Astrocyte of the spinal cord (primary cell): Measurements from ENCODE around the gene FAM124B.

Source experiments
- DNase-seq: peaks from one replicate; pipeline ENCODE4 v3.0.0; 2011; ENCODE audit warnings: low read depth, low spot score
- H3K4me3 ChIP-seq: 2 replicates; pipeline ENCODE4 v1.5.1; 2011; ENCODE audit warnings: low read depth, mild to moderate bottlenecking, low read length, moderate library complexity
- in situ Hi-C: cut with HindIII; loops from 2 replicates; pipeline ENCODE4 v1.10.0; 2017; ENCODE audit warnings: low sequenced_read_pairs
- TF ChIP-seq, protein P1 (sequence below): IDR thresholded peaks from 2 replicates; pipeline ENCODE4 v1.5.1; 2012; ENCODE audit warnings: low read depth, mild to moderate bottlenecking, low read length, inconsistent platforms

The FAM124B gene

GRCh38 chr2:224377751-224378700 is 23.9 kb downstream of the FAM124B start:
- in situ Hi-C loops, result no loop called here
- no peak for DNase-seq
- no peak overlapping the region for H3K4me3 ChIP-seq

DNA sequence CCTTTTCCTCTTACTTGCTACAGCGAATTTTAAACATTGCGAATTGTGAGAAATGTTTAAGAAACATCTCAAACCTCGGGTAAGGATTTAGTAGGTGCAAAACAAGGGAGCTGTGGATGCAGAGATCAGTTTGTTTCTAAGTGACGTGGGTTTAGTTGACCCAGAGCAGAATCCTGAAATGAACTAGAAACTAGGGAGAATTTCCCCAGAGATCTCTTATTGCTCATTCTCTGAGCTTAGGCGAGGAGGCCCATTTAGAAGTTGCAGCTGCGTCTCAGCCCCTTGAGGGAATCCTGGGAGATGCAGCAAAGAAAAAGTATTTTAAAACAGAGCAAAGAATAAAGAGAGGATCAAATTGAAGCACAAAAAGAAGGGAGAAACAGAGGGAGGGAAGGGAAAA is 29.3 kb downstream of the FAM124B start:
- TF ChIP-seq, protein P1, sequence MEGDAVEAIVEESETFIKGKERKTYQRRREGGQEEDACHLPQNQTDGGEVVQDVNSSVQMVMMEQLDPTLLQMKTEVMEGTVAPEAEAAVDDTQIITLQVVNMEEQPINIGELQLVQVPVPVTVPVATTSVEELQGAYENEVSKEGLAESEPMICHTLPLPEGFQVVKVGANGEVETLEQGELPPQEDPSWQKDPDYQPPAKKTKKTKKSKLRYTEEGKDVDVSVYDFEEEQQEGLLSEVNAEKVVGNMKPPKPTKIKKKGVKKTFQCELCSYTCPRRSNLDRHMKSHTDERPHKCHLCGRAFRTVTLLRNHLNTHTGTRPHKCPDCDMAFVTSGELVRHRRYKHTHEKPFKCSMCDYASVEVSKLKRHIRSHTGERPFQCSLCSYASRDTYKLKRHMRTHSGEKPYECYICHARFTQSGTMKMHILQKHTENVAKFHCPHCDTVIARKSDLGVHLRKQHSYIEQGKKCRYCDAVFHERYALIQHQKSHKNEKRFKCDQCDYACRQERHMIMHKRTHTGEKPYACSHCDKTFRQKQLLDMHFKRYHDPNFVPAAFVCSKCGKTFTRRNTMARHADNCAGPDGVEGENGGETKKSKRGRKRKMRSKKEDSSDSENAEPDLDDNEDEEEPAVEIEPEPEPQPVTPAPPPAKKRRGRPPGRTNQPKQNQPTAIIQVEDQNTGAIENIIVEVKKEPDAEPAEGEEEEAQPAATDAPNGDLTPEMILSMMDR, result no peak
- in situ Hi-C loops, result no loop called here
- DNase-seq, result no peak
- no peak overlapping the region for H3K4me3 ChIP-seq

More at GRCh38 chr2:224377751-224378700, 23.9 kb downstream of the FAM124B start:
- TF ChIP-seq, protein P1, result peak; percentile 17

DNA sequence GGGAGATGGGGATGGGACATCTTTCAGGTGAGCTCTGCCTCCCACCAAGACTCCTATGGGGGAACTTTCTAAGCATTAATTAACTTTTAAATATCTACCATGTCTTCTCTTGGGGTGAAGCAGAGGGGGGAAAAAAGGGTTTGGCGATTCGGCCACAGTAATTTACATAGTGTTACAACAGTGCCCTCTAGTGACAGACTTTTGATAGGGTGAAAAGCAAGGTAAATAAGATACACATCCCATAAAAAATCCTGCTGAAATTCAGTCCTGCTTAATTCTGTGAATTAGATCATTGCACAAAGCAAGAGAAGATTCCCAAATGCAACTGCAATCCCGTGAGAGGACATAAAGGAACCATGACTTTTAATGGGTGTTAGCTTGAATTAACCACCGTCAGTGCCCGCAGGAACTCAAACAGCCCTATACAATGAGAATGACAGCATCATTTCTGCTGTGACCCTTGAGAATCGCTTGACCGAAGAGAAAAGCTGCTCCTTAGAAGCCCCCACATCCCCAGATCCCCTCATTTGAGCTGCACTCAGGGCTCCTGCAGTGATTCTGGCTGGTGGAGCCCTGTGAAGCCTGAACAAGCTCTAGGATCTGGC is 32.8 kb downstream of the FAM124B start:
- TF ChIP-seq, protein P1, result peak; percentile 63
- peak; percentile 54 for DNase-seq
- in situ Hi-C loops, result no loop called here

GRCh38 chr2:224366267-224366844 is 35.6 kb downstream of the FAM124B start:
- TF ChIP-seq, protein P1, result no peak
- in situ Hi-C loops, result no loop called here
- peak; percentile 20 for DNase-seq
- no peak overlapping the region for H3K4me3 ChIP-seq

More for the DNA sequence above, 32.8 kb downstream of the FAM124B start:
- H3K4me3 ChIP-seq, result no peak overlapping the region

- no peak overlapping the region for H3K4me3 ChIP-seq
- no peak for DNase-seq
- TF ChIP-seq, protein P1, result no peak
- in situ Hi-C loops, result no loop called here
These were observed 36.6 kb downstream of the FAM124B start for GRCh38 chr2:224365331-224365730.

DNA sequence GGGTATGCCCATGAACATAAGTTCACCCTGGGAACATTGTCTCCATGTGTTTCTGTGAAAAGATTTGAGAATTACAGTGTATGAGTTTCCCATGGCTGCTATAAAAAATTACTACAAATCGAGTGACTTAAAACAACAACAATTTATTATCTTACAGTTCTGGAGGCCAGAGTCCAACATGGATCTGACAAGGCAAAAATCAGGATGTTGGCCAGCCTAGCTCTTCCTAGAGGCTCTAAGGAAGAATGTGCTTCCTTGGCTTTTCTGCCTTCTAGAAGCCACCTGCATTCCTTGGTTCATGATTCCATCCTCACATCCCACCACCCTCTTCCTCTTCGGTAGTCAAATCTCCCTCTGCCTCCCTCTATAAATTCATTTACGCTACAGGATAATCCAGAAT is 38.6 kb downstream of the FAM124B start:
- DNase-seq, result no peak
- TF ChIP-seq, protein P1, result peak; percentile 2
- in situ Hi-C loops, result no loop called here
- H3K4me3 ChIP-seq, result no peak overlapping the region
